ENCODE results near the gene NDUFA12.

GRCh38 chr12:94922561-94922960 lies 80.9 kb downstream of the NDUFA12 start:
- TF ChIP-seq POLR2A (IDR thresholded peaks at IDR 0.05; ENCODE audit: low read depth, low read length) (no peak), POLR2AphosphoS5 (IDR thresholded peaks at IDR 0.05; ENCODE audit: low read depth, low read length) (no peak)
